Stimulated activated CD4-positive, alpha-beta T cell treated with anti-CD3 and anti-CD28 coated beads, Interleukin-4, amount 100 ng/mL, for 24 hours (primary cell): Measurements from ENCODE around the gene SLC44A4.
"Not testable (repeated sequence)": the region's sequence is repeated elsewhere in the genome, so short reads cannot be mapped to it uniquely, and the experiment has no call there.

Experiments
- DNase-seq: peaks from one replicate; pipeline ENCODE4 v3.0.0-alpha.2; 2020

Gene SLC44A4

GRCh38 chr6:31878726-31879125 lies at the start of gene SLC44A4:
TSS of gene SLC44A4 (minus strand) at chr6:31878997. CDS start at chr6:31878980, 17 bp downstream.
- DNase-seq = no peak

- DNase-seq = no peak
Measured at GRCh38 chr6:31928672-31928939, 49.8 kb upstream of the SLC44A4 start.

GRCh38 chr6:31927863-31928671 lies 49.3 kb upstream of the SLC44A4 start:
- DNase-seq = no peak

- no peak for DNase-seq
Measured at GRCh38 chr6:31927242-31927862, 48.6 kb upstream of the SLC44A4 start, which contains the start of gene C2. TSS of gene C2 (plus strand) at chr6:31927717. CDS start at chr6:31927753, 36 bp downstream.

- DNase-seq = peak; percentile 24
Measured at GRCh38 chr6:31922942-31923341, 44.1 kb upstream of the SLC44A4 start.

- DNase-seq = no peak
Measured at GRCh38 chr6:31920811-31921210, 42.0 kb upstream of the SLC44A4 start.

GRCh38 chr6:31919624-31920303 lies 41.0 kb upstream of the SLC44A4 start:
- DNase-seq = no peak

- no peak for DNase-seq
Measured at GRCh38 chr6:31918069-31918720, 39.4 kb upstream of the SLC44A4 start.

GRCh38 chr6:31915756-31916155 lies 37.0 kb upstream of the SLC44A4 start:
- DNase-seq = no peak

GRCh38 chr6:31915351-31915750 lies 36.6 kb upstream of the SLC44A4 start:
- no peak for DNase-seq

- no peak for DNase-seq
Measured at GRCh38 chr6:31911826-31912585, 33.2 kb upstream of the SLC44A4 start.

GRCh38 chr6:31909298-31909697 lies 30.5 kb upstream of the SLC44A4 start:
- DNase-seq = not testable (repeated sequence)

GRCh38 chr6:31908791-31909190 lies 30.0 kb upstream of the SLC44A4 start:
- DNase-seq = no peak

GRCh38 chr6:31908255-31908654 lies 29.5 kb upstream of the SLC44A4 start:
- not testable (repeated sequence) for DNase-seq

- DNase-seq = no peak
Measured at GRCh38 chr6:31907158-31907813, 28.5 kb upstream of the SLC44A4 start.

- not testable (repeated sequence) for DNase-seq
Measured at GRCh38 chr6:31906727-31907126, 27.9 kb upstream of the SLC44A4 start.

GRCh38 chr6:31906122-31906521 lies 27.3 kb upstream of the SLC44A4 start:
- DNase-seq = no peak

- DNase-seq = no peak
Measured at GRCh38 chr6:31905041-31905440, 26.2 kb upstream of the SLC44A4 start.

- no peak for DNase-seq
Measured at GRCh38 chr6:31903957-31904356, 25.2 kb upstream of the SLC44A4 start.

GRCh38 chr6:31901953-31902643 lies 23.3 kb upstream of the SLC44A4 start, which contains the start of gene ZBTB12:
TSS of gene ZBTB12 (minus strand) at chr6:31902086. CDS start at chr6:31901305, 781 bp downstream.
- peak; percentile 85 for DNase-seq

- peak; percentile 70 for DNase-seq
Measured at GRCh38 chr6:31901415-31901952, 22.7 kb upstream of the SLC44A4 start.
